Stimulated activated CD8-positive, alpha-beta memory T cell treated with anti-CD3 and anti-CD28 coated beads, Interleukin-15, amount 100 ng/mL, for 24 hours (primary cell): Measurements from ENCODE around the gene VASN.
"Not testable (repeated sequence)": the region's sequence is repeated elsewhere in the genome, so short reads cannot be mapped to it uniquely, and the experiment has no call there.

Source experiments
- DNase-seq: peaks from one replicate; pipeline ENCODE4 v3.0.0-alpha.2; 2020; ENCODE audit warnings: low read depth

Gene VASN

DNA sequence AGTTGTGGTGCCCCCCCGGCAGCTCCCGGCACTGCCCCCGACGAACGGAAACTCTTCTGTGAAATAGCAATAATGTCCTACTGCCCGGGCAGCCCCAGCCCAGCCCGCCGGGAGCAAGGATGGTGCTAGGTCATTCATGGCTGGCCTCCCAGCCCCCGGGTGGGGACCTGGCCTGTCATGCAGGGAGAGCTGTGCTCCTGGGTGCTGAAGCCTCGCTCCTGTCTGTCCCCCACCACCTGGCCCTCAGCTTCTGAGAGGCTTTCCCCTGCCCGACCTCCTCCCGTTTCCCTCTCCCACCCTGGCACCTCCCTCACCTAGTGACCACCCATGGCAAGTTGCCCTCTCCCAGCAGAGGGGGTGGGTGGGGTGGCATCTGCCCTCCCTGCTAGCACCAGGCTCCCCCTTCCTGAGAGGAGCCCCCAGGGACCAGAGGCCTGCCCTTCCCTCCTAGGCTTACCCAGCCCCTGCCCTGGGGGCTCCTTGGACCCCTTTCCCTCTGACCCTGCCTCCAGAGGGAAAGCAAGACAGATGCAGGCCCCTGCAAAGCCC lies 34.0 kb upstream of the VASN start:
- no peak for DNase-seq

DNA sequence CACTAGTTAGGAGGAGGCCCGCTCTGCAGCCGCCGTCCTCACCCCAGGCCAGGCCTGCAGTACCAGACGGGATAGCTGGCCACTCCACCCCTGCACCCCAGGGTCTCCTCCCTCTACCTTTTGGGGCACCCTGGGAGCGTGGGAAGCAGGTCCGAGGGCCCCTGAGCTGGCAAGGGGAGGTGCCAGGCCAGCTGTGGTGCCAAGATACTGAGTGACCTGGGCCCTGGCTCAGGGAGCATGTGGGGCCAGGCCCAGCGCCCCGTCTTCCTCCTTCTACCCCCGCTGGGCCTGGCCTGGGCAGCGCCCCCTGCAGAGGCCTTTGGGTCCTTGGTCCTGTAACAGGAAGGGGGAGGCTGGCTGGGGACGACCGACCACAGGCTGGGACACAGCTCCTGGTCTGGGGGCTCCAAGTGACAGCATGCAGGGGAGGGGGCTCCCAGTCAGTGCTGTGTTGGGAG lies 33.5 kb upstream of the VASN start:
- DNase-seq = no peak

DNA sequence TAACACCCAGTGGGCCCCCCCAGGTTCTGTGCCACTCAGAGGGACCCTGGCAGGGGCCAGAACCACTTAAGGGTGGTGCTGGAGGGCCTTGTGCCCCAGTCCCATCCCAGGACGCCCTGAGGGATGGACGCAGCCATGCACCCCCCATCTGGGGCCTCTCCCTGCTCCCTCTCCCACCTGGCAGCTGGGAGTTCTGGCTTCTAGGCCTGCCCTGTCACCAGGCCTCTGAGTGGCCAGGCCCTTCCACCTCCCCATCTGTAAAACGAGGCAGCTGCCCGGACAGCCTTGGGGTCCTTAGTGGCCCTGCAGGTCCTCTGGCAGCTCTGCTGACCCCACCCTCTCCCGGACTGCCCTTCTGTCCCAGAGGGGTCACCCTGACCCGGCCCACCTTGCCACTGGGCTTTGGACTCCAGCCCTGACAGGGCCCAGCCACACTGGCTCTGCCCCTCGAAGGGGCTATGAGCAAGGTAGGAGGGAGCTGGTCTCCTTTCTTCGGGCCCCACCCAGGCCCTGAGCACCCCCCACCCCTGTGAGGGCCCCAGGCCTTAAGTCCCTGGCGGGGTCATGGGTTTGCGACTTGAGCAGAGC lies 32.8 kb upstream of the VASN start:
- DNase-seq = no peak

DNA sequence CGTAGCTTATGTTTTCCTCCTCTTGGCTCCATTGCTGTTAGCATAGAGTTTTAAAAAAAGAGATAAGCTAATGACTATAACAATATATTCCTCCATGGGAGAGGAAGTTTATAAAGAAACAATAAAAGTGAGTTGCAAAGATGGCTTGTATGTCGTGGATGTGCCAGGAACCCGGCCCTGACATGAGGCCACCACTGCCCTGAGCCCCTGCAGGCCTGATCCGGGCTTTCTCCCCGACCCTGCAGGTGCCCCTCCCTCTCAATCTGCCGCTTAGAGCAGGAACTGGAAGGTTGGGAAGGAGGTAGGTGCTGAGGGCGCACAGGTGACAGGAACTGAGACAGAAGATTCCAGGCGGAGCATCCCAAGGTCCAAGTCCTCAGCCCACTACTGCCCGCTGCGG lies 32.2 kb upstream of the VASN start:
- DNase-seq = no peak

DNA sequence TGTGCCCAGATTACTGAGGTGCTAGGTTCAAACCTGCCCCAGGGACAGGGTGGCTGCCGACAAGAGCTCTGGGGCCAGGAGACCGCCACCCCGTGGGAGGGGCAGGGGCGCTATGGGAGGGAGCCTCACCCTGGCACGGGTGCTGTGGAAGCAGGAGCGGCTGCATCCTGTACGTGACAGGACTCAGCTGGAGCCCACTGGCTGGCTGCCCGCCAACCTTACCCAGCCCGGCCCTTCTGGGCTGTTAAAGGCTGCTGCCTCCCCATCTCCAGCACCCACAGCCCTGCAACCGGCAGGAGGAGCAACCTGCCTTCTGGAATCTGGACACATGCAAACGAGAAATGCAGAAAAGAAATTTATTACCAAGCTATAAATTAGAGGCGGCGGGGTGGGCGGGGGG lies 31.7 kb upstream of the VASN start:
- DNase-seq = no peak

DNA sequence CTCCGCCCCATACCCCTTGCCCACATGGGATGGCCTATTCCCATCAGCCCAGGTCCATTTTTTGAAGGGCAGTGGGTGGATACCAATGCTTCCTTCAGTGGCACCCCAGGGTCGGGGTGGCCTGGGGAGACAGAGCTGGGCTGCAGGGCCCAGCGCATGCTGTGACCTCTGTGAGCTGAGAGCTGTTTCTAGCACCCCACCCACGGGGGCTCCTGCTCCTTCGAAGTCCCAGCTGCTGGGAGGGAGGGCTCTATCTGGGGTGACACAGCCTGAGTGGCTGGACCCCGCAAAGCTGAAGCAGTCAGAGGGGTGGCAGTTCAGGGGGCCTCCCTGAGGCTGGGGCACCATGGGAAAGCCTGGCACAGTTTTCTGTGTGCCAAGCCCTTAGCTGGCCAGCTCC lies 31.2 kb upstream of the VASN start:
- no peak for DNase-seq

DNA sequence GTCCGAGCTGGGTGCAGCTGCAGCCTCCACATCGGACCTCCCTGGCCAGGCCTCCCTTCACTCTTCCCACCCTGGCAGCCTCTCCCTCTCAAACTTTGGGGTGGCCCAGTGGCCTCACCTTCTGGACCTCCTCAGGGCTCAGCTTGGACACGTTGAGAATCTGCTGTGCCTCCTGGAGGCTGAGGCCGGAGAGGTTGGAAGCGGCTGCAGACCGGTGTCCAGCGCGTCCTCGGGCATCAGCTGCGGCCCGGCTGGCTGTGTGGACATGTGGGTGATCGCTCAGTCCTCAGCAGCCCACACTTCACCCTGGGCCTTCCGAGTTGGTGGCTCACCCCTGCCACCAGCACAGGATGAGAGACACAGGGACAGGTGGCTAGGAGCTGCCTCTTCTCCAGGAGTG lies 30.4 kb upstream of the VASN start:
- no peak for DNase-seq

DNA sequence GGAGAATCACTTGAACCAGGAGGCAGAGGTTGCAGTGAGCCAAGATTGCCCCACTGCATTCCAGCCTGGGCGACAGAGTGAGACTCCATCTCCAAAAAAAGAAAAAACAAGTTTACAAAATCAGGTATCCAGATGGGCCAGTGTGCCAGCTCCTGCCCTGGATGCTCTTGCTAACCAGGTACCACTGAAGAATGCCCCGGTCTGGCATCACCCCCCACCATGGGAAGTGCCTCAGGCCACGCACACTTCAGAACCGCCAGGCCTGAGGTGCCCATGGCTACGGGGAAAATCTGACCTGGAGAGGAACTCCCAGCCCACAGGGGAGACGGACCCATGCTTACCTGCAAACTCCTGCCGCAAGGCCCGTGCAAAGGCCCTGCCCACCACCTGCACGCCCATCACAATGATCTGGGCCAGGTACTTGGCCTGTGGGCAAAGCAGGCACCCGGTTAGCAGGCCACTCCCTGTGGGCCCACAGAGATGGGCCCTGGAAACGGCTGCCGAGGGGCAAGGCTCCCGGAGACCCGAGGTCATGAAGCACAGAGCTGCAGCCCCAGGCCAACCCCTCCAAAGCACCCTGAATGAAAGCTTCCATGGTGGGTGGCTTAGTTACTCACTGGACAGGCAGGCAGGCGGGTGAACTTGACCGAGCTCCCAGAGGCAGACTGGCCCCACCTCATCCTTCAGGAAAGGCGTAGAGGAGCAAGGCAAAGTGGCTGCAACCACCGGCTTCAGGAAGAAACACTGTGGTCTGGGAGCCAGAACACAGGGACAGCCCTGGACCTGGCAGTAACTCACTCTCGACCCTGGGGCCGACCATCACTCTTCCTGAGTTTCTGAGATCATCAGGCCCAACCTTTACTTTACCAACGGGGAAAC lies 28.5 kb upstream of the VASN start:
- DNase-seq = no peak

DNA sequence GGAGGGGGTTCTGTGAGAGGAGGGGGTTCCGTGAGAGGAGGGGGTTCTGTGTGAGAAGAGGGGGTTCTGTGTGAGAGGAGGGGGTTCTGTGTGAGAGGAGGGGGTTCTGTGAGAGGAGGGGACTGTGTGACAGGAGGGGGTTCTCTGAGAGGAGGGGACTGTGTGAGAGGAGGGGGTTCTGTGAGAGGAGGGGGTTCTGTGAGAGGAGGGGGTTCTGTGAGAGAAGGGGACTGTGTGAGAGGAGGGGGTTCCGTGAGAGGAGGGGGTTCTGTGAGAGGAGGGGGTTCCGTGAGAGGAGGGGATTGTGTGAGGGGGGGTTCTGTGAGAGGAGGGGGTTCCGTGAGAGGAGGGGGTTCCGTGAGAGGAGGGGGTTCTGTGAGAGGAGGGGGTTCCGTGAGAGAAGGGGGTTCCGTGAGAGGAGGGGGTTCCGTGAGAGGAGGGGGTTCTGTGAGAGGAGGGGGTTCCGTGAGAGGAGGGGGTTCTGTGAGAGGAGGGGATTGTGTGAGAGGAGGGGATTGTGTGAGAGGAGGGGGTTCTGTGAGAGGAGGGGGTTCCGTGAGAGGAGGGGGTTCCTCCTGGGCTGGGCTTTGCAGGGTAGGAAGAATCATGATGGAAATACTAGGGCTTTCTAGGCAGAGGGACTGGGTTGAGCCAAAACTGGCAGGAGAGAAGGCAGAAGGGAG lies 27.2 kb upstream of the VASN start:
- not testable (repeated sequence) for DNase-seq

DNA sequence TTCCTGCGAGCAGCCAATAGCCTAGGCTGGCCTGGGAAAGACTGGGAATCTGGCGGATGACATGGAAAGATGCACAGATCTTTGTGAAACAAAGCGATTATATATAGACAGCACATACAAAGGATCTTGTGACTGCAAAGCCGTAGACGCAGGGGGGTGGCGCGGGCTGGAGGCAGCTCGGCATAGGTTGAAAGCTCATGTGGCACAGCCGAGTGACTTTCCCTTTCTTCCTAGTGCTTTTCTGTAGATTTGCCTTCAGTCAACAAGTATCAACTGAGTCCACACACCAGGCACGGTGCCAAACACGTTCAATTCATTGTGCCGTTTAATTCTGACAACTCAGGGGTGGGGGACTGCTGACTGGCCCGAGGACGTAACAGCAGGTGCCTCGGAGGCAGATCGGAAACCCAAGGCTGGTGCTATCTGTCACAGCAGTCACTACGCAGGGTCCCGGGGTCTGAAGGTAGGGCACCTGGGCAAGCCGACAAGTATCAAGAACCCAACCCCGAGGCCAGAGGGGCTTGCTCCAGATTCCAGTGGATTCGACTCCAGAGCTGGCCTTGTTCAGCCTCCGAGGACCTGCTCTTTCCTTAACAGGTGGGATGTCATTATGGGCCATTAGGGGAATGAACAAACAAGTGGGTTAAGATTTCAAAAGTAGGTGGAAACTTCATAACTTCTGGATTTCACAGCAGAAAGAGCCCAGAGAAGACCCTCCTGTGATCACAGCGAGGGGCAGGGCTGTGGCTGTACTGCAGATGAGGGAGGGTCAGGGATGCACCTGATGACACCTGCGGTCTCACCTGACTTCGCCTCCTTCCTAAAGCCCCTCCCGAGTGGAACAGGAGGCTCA lies 26.4 kb upstream of the VASN start:
- no peak for DNase-seq

DNA sequence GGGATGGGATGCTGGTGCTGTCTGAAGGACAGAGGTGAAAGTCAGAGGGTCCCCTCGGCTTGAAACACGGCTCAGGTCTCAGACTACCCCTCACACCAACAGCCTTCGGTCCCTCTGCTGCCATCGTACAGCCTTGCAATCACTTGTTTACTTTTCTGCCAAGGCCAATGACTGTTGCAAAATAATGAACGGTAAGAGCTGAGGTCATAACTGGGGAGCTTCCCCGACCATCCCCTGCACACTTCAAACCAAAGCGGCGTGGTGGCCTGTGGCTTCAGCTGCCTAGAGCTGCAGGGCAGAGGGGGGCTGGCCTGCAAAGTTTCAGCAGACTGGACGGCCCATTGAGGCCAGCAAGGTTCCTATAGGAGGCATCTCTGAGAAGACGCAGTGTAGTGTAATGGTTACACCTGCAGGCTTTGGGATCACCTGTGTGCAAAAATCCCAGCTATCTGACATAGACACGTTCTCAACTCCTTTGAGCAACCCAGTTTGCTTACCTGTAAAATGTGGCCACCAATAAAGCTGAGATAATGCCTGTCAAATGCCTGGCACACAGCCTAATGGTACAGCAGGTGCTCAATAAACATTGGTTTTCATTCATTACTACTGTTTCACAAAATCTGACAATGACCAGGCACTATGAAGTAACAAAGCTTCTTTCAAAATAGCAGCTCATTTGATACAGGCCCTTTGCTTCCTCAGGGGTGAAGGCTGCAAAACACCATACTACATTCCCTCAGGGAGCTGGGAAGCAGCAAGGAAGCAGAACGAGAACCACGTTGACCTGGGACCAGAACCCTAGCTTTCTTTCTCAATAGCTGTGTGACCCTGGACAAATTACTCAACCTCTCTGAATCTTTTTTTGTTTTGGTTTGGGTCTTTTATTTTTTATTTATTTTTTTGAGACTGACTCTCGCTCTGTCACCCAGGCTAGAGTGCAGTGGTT lies 25.5 kb upstream of the VASN start:
- no peak for DNase-seq

DNA sequence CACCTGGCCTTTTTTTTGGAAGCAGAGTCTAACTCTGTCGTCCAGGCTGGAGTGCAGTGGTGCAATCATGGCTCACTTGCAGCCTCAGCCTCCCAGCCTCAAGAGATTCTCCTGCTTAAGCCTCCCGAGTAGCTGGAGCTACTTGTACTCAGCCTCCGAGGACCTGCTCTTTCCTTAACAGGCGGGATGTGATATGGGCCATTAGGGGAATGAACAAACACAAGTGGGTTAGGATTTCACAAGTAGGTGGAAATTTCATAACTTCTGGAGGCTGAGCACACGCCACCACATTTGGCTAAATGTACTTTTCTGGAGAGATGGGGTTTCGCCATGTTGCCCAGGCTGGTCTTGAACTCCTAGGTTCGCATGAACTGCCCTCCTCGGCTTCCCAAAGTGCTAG lies 24.6 kb upstream of the VASN start:
- DNase-seq = no peak

DNA sequence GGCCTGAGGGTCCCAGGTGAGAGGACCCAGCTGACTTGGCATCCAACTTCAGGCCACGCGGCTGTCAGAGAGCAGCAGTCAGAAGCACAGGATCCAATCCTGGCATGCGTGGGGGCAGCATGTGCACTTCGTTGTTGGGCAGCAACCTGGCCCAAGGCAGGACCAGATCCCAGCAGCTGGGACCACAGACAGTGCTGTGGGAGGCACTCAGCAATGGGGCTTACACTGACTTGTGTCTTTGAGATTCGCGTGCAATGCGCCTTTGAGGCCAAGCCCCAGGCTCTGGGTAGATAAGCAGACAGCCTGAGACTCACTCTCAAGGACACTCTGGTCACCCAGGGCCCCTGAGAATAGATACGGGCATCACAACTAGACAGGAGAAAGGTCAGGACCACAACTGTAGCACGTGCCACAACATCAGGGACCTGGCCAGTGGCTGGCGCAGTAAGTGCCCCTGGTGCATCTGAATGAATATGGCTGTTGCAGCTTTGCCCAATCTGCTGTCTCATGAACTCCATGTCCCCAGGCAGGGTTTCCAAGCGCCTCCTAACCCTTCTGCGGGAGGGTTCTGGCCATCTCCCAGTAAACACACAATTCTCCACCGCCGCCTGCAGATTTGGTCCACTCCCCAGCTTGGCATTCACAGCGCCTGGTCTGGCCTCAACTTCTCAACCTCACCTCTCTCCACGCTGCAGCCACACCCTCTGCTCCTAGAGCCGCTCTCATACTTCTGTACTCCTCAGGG lies 23.7 kb upstream of the VASN start:
- DNase-seq = no peak

DNA sequence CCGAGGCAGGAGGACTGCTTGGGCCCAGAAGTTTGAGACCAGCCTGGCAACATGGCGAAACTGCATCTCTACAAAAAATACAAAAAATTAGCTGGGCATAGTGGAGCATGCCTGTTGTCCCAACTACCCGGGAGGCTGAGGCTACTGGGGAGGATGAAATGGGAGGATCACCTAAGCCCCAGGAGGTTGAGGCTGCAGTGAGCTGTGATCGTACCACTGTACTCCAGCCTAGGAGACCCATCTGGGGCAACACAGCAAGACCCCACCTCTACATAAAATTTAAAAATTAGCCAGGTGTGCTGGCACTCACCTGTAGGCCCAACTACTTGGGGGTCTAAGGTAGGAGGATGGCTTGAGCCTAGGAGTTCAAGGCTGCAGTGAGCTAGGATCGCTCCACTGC lies 22.3 kb upstream of the VASN start:
- no peak for DNase-seq

DNA sequence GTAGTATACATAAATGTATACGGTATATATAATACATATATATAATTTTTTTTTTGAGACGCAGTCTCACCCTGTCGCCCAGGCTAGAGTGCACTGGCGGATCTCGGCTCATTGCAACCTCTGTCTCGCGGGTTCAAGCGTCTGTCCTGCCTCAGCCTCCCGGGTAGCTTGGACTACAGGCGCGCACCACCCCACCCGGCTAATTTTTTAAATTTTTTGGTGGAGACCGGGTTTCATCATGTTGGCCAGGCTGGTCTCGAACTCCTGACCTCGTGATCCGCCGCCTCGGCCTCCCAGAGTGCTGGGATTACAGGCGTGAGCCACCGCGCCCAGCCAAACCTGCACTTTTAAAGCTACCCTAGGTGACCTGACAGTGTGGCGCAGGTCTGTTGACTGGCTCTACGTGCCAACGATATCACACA lies 21.3 kb upstream of the VASN start:
- no peak for DNase-seq

DNA sequence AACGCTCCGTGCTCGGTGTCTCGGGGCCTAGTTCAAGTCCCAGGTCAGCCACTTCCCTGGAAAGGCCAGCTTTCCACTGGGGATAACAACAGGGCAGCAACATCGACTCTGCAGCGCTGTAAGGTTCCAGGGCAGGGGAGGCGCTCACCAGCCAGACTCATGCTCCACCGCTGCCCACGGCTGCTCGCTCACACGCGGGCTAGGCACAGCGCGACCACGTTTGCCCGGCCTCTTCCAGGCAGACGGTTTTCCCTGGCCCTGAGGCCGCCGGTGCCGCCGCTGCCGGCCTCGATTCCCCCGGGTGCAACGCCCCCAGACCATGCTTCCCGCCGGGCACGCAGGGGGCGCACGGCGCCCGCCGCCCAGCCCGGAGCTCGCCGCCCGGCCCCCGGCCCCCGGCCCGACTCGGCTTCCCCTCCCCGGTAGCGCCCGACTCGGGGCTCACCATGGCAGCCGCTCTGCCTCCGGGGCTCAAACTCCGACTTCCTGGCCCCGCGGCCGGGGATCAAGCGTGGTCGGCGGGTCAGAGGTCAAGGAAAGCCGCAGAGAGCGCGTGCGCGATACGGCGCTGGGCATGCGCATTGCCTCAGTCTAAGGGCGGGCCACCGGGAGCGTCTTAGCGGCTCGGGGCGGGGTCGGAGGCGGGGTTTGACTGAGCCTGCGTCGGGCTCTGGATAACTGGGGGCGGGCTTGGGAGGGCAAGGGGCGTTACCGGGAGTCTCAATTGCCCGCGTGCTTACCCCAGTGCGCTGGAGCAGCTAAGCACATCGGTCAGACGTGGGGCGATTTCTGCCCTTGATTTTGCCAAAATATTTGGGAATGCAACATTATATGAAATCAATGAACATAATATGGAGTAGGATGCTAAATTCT lies 20.6 kb upstream of the VASN start, which contains the start of gene PAM16:
Gene PAM16, minus strand, starts transcription at position 535 of the 873 bp plus-strand sequence. Its CDS starts 87 bp downstream, at position 448.
- DNase-seq = peak; percentile 99

DNA sequence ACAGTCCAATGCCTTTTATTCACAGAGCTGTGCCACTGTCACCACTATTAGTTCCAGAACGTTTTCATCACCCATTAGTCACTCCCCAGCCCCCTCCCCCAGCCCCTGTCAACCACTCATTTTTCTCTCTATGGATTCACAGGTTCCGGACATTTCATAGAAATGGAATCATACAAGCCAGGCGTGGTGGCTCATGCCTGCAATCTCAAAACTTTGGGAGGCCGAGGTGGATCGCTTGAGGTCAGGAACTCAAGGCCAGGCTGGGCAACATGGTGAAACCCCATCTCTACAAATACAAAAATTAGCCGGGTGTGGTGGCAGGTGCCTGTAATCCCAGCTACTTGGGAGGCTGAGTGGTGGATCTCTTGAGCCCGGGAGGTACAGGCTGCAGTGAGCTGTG lies 19.8 kb upstream of the VASN start:
- DNase-seq = no peak

DNA sequence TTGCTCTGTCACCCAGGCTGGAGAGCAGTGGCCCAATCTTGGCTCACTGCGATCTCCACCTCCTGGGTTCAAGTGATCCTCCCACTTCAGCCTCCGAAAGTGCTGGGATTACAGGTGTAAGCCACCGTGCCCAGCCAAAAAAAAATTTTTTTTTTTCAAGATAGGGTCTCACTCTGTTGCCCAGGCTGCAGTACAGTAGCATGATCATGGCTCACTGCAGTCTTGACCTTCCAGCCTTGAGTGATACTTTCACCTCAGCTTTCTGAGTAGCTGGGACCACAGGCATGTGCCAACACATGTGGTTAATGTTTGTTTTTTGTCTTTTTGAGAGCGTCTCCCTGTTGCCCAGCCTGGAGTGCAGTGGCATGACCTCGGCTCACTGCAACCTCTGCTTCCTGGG lies 18.8 kb upstream of the VASN start:
- no peak for DNase-seq

DNA sequence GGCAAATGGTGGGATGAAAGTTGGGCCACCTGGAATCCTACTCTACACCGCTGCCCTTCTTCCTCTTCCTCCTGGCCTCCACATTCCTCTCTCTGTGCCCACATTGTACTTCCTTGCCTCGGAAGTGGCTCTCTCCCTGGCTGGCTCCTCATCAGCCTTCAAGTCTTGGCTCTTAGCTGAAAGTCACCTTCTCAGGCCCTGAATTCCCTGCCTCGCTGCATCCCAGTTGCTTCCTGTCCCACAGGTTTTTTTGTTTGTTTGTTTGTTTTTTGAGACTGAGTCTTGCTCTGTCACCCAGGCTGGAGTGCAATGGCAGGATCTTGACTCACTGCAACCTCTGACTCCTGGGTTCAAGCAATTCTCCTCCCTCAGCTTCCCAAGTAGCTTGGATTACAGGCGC lies 18.0 kb upstream of the VASN start:
- no peak for DNase-seq
